Prostate gland (tissue), 2 donors: Measurements from ENCODE around the gene HECTD1.

ENCODE experiments used
- CTCF ChIP-seq, 4 experiments: fragments of 200-600 bp in 2 of 4; fragments of 450-650 bp in 2 of 4; sonication (generic) in 2 of 4; IDR thresholded peaks; 1 replicate in 3 of 4; 2 replicates in 1 of 4; pipeline ENCODE4 v1.5.1; 2016 to 2019; ENCODE audit warnings: antibody characterized with exemption in 4 of 4, mild to moderate bottlenecking in 2 of 4, moderate library complexity in 2 of 4
- POLR2A ChIP-seq: fragments of 450-650 bp; IDR thresholded peaks from one replicate; pipeline ENCODE4 v1.6.1; 2016; ENCODE audit warnings: antibody characterized with exemption, mild to moderate bottlenecking
- POLR2AphosphoS5 ChIP-seq: sonication (generic); formaldehyde crosslinking; IDR thresholded peaks from one replicate; pipeline ENCODE4 v1.6.1; 2017; ENCODE audit warnings: antibody characterized with exemption

GRCh38 chr14:31170411-31170810, 37.2 kb downstream of the HECTD1 start:
- TF ChIP-seq CTCF (IDR thresholded peaks at IDR 0.05) (no peak), POLR2A (no peak), POLR2AphosphoS5 (no peak)
